Activated T-helper 1 cell treated with anti-CD3 and anti-CD28 coated beads, Interleukin-2, amount 50 U/mL, for 16 hours (primary cell): Measurements from ENCODE around the gene MARCHF3.
"Not testable (repeated sequence)": the region's sequence is repeated elsewhere in the genome, so short reads cannot be mapped to it uniquely, and the experiment has no call there.

Experiments
- DNase-seq, 2 donors: peaks; one replicate each; pipeline ENCODE4 v3.0.0-alpha.2; 2020; ENCODE audit warnings: low read depth in 1 of 2, low spot score in 1 of 2

Gene MARCHF3

DNA sequence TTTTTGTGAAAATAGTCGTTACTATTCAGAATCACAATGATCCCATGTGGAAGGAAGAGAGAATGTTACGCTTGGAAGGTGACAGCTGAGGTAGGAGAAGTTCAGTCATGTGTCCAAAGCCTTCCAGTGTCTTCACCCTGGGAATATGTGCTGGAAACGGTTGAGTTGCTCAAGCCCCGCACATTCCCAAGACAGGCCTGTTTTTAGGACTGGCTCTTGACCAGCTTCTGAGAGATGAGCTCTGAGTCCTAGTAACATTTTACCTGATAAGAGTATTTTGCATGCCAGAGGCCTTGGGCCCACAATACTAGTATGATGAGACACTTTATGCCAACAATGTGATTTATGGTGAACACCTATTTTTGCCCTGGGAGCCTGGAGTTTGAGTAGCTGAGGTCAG, 151.7 kb downstream of the MARCHF3 start:
- DNase-seq = no peak

- DNase-seq = no peak
Observed at GRCh38 chr5:126878085-126878484, 152.3 kb downstream of the MARCHF3 start.

- no peak for DNase-seq
Observed at GRCh38 chr5:126877602-126878001, 152.8 kb downstream of the MARCHF3 start.

DNA sequence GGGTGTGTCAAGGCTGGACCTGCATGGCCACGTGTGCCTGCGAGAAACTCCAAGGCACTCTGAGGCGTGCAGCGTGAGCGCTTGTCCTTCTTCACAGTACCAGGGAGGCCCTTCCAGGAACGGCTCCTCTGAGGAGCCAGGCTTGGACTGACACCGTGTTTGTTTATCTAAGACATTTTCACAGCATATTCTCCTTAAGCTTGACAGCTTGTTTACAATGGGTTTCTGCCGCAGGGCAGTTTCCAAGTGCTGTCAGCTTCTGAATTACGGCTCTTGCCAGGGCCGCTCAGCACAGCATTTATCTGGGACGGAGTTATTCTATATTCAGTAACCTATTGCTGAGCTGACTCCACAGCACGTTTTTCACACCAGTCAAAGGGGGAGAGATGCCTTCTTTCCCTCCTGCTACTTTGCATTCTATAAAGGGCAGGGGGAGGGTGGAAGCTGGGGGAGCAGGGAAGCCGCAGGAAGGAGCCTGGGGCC, 155.0 kb downstream of the MARCHF3 start:
- DNase-seq = no peak

- DNase-seq = no peak
Observed at GRCh38 chr5:126872561-126873354, 157.6 kb downstream of the MARCHF3 start.

- no peak for DNase-seq
Observed at GRCh38 chr5:126871441-126871840, 158.9 kb downstream of the MARCHF3 start.

DNA sequence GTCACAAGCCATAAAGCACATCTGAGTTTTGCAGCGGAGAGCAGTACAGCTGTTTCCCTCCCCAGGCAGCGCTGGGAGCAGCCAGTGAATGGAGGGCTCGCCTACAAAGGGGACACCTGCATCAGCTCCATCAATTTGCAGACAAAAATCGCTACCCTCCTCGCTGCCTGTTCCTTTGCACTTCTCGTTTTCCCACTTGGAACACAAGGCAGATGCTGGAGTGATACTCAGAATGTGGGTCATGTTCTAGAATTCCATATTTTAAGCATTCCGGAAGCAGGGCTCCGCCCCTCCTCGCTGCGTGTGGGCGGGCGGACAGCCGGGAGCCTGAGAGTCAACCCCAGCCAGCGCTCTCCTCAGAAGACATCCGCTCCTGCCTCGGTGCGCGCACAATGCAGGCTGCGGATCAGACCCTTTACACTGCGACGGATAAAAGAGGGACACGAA, 161.3 kb downstream of the MARCHF3 start:
- DNase-seq = no peak

DNA sequence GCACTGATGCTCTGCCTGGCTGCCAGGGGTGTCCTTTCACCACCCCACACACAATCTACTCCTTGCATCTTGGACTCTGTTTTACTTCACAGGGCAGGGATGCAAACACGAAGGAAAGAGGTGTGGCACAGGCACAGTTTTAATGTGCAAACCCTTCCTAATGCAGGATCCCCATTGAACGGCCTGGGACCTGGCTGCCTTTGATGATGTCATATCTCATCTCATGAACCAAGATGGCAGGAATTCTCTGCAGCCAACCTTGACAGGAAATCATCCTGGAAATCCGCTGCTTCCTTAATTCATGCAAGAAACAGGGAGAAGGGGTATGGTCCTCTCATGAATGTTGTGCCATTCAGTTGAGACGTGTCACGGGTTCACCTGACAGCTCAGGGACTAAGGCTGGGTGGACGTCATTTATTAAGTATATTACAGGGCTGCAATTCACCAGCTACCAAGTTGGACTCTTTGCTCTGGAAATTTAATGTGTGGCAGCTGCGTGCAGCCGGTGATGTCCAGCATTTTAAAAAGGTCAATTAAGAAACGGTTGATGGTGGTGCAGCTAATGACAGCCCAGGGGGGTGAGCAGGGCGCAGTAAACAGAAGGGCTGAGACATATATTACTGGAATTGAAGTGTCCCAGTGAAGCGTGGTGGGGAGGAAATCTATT, 161.9 kb downstream of the MARCHF3 start:
- DNase-seq = no peak

- DNase-seq = no peak
Observed at GRCh38 chr5:126866851-126867636, 163.3 kb downstream of the MARCHF3 start.

- DNase-seq = no peak
Observed at GRCh38 chr5:126865299-126865698, 165.1 kb downstream of the MARCHF3 start.

DNA sequence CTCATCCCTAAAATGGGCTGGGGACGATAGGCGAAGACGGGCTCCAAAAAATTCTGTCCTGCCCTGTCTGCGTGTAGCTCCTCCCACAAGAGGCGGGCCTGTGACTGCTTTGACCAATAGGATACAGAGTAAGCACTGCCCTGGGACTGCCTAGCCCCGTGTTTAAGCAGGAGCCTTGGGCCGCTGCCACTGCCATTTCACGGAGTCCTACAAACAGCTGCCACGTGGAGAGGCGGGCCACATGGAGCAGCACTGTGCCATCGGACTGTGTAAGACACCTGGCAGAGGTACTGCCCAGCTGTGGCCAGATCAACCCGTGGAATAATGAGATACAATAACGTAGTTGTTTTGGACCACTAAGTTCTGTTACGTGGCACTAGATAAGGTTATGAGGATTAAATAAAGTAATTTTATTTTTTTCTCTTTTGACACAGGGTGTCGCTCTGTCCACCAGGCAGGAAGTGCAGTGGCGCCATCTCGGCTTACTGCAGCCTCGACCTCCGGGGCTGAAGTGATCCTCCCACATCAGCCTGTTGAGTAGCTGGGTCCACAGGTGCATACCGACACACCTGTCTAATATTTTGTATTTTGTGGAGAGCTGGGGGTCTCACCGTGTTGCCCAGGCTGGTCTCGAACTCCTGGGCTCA, 166.2 kb downstream of the MARCHF3 start:
- no peak for DNase-seq

- no peak for DNase-seq
Observed at GRCh38 chr5:126863402-126863801, 167.0 kb downstream of the MARCHF3 start.

DNA sequence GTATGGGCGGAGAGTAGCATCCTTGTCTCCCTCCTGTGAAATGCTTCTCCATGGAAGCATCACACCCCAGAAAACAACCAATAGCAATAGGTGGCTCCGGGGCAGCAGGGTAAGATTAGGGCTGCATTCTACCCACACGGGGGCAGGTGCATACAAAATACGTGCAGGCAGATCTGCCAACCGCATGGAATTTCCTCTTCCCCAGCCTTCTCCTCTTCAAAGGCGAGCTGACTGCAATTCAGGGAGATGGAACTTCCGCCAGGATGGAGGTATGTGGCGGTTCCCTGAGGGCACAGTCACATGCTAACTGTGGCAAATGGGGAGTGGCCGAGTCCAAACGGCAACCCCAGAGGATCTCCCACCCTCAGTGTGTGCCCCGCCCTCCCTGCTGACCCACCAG, 171.9 kb downstream of the MARCHF3 start:
- DNase-seq = no peak

DNA sequence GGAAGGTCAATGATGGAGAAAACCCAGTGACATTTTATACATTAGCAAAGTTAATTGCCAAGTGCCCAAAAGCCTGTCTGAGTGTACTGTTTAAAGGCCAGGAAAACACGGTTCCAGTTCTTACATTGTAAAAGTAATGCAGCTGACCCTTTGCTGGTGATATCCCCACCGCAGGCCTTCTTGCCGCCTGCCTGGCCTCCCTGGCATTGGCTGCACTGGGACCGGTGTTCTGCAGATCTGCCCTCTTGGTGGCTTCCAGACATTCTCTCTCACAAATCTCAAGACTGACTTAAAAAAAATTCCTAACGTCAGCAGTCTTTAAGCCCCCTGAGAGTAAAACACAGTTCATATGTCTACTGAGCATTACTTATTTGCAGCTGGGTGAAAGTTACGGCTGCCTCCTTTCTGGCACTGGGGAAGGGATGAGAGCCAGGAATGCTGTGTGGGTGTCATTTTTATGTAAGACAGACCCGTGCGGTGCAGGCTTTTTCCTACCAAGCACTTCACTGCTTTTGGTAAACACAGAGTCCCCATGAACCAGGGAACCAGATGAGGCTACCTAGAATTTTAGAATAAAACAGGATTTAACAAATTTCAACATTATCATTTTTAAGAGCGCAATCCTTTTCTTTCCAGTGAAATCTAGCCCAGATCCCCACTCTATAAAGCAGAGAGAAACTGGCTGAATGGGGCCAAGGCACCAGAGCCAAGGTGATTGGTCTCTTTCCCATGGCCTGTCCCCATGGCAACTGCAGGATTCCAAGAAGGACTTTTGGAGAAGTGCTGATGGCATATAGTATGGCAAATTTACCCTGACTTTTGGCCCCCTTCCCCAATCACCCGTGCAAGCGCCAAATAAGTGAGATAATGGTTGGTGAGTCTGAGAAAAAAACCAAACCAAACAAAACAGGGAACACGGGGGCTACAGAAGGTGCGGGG, 172.6 kb downstream of the MARCHF3 start:
- no peak for DNase-seq

- no peak for DNase-seq
Observed at GRCh38 chr5:126855266-126855665, 175.1 kb downstream of the MARCHF3 start.

- DNase-seq = no peak
Observed at GRCh38 chr5:126854526-126855110, 175.7 kb downstream of the MARCHF3 start.

- not testable (repeated sequence) for DNase-seq
Observed at GRCh38 chr5:126853541-126854307, 176.6 kb downstream of the MARCHF3 start.

GRCh38 chr5:126852841-126853271, 177.5 kb downstream of the MARCHF3 start:
- DNase-seq = no peak

DNA sequence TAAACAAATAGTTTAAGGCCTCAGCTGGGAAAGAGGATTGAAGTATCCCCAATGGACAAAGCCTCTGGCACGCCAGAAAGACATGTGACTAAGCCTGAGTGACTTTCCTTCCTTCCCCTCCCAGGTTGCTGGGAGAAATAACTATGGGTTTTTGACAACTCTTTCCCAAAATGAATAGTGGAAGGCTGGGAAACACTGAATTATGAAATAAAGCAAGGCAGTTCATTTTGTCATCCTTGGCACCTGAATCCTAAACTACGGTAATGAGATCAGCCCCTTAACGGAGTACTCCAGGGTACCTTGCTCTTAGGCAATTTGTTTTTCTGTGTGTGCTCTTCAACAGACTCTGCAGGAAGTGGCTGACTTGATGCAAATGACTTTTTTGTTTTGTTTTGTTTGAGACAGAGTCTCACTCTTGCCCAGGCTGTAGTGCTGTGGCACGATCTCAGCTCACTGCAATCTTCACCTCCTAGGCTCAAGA, 178.2 kb downstream of the MARCHF3 start:
- no peak for DNase-seq
